ENCODE data around the gene PDSS2. TPM values are rescaled to one million over a fixed set of nuclear protein-coding genes. Genes with fewer than 3 reads are reported as not detected.
A peak's percentile ranks its signal among the peaks of the same experiment; 100 is the strongest.

PDSS2 gene
- total RNA-seq, 1 experiment from 2014 or later = 12.1 TPM

- no peak overlapping the region for H3K18ac ChIP-seq (ENCODE audit: insufficient read length, low read depth, low read length)
- peaks cover 5 to 7% of the 10 kb centered on the region in 2 experiments; a peak in 2 of 4 replicates for H3K4me1 Mint-ChIP-seq
- no peak overlapping the region for H3T11ph ChIP-seq (ENCODE audit: low read length)
- H3K4me3 Mint-ChIP-seq = no peak overlapping the region
- H4K91ac ChIP-seq (ENCODE audit: insufficient read length, low read depth, low read length) = no peak overlapping the region
- H2AK5ac ChIP-seq (ENCODE audit: insufficient read length, low read length) = no peak overlapping the region
- H3K79me2 ChIP-seq (ENCODE audit: insufficient read depth, low read length) = no peaks in the 10 kb centered on the region
- no peak overlapping the region for H3K56ac ChIP-seq (ENCODE audit: insufficient read length, low read depth, low read length)
- no peak overlapping the region for H3K14ac ChIP-seq (ENCODE audit: insufficient read depth, low read length)
- no peaks in the 10 kb centered on the region for H3K27me3 ChIP-seq (ENCODE audit: insufficient read depth, low read length)
- H3K36me3 Mint-ChIP-seq (ENCODE audit: insufficient read depth in 1 of 3, low read depth in 3 of 3) = no peaks in the 10 kb centered on the region
- H3K27ac ChIP-seq (ENCODE audit: insufficient read length, low read depth, low read length) = no peak overlapping the region
- no peak overlapping the region for H2BK12ac ChIP-seq (ENCODE audit: insufficient read length, low read depth, low read length)
- H3K9me3 Mint-ChIP-seq = no peaks in the 10 kb centered on the region
- no peak overlapping the region for H3K4ac ChIP-seq (ENCODE audit: low read depth, low read length)
- no peak overlapping the region for H4K8ac ChIP-seq (replicated peaks; ENCODE audit: insufficient read length, low read depth, low read length)
- peak overlapping the region in 2 of 3 experiments; percentile 21 to 40; a peak in 2 of 7 replicates for H3K27ac Mint-ChIP-seq
- H4K20me1 ChIP-seq (ENCODE audit: control insufficient read depth, insufficient read depth, insufficient read length) = no peaks in the 10 kb centered on the region
- no peak overlapping the region for H3K4me2 ChIP-seq (ENCODE audit: insufficient read depth, insufficient read length, low read length)
- H3K4me1 ChIP-seq (ENCODE audit: insufficient read depth, low read length) = no peaks in the 10 kb centered on the region
- H2BK15ac ChIP-seq (ENCODE audit: low read depth, low read length) = no peak overlapping the region
- no peak for DNase-seq
- TF ChIP-seq CTCF (conservative IDR thresholded peaks at IDR 0.05) = no peak
- H3K9ac ChIP-seq (ENCODE audit: extremely low read depth, insufficient read length, low read length) = no peak overlapping the region
- no peaks in the 10 kb centered on the region for H3K23me2 ChIP-seq (ENCODE audit: insufficient read length, low read depth, low read length, poor library complexity, severe bottlenecking)
- H3K23ac ChIP-seq (ENCODE audit: insufficient read length, low read depth, low read length) = no peak overlapping the region
- H2BK5ac ChIP-seq (ENCODE audit: insufficient read length, low read length) = no peak overlapping the region
- no peak overlapping the region for H4K5ac ChIP-seq (ENCODE audit: insufficient read length, low read depth, low read length)
- H3K27me3 Mint-ChIP-seq (ENCODE audit: low read depth) = no peaks in the 10 kb centered on the region
- H3K9me3 ChIP-seq (ENCODE audit: control insufficient read depth, low read depth, low read length) = no peaks in the 10 kb centered on the region
- no peak overlapping the region for H2AFZ ChIP-seq (ENCODE audit: low read length)
- H2BK20ac ChIP-seq (ENCODE audit: low read depth, low read length, poor library complexity, severe bottlenecking) = no peak overlapping the region
- no peak overlapping the region for H2BK120ac ChIP-seq (ENCODE audit: low read depth, low read length, poor library complexity, severe bottlenecking)
- H3K79me1 ChIP-seq (ENCODE audit: insufficient read depth, low read depth, low read length, poor library complexity, severe bottlenecking) = no peaks in the 10 kb centered on the region
These were observed 315.4 kb downstream of the PDSS2 start for GRCh38 chr6:107144014-107144413.
